B cell (primary cell): Measurements from ENCODE around the gene KCNT2. TPM values are rescaled to one million over a fixed set of nuclear protein-coding genes. Genes with fewer than 3 reads are reported as not detected.

Source experiments
- ATAC-seq: fragments of 200-7000 bp; cut with Tn5 transposase; one replicate; pipeline ENCODE4 v1.10.0; 2021; ENCODE audit warnings: low read depth, mild to moderate bottlenecking, moderate number of reproducible peaks, moderate library complexity
- CTCF ChIA-PET: fragments of 350-600 bp; sonication (Branson Sonifier 250); formaldehyde crosslinking; loops from one replicate; lab custom pipeline; 2021; ENCODE audit warnings: antibody characterized with exemption, inconsistent platforms; lab: Charles Lee
- POLR2A ChIA-PET: fragments of 350-600 bp; sonication (Branson Sonifier 250); formaldehyde crosslinking; loops from one replicate; lab custom pipeline; 2021; ENCODE audit warnings: antibody characterized with exemption; lab: Charles Lee
- DNase-seq: peaks from one replicate; pipeline ENCODE4 v3.0.0; 2013
- H2AFZ ChIP-seq: 2 replicates; pipeline ENCODE4 v1.6.1; 2012; ENCODE audit warnings: mild to moderate bottlenecking, low read depth, low read length; ENCODE audit not compliant: insufficient read depth, poor library complexity, severe bottlenecking
- H3K27ac ChIP-seq, 2 donors: 1 replicate in 1 of 2; 2 replicates in 1 of 2; pipeline ENCODE4 v1.5.1; 2012 to 2013; ENCODE audit warnings: low read length in 2 of 2, mild to moderate bottlenecking in 2 of 2, moderate library complexity in 1 of 2
- H3K27me3 ChIP-seq, 4 experiments: fragments of 200-600 bp in 1 of 4; sonication (generic) in 1 of 4; replicated peaks in 1 of 4; 1 replicate in 2 of 4; 2 replicates in 2 of 4; pipeline versions ENCODE4 v1.6.1 to v1.7.0; 2013 to 2016; ENCODE audit warnings: low read length in 3 of 4, mild to moderate bottlenecking in 2 of 4, mixed read lengths in 1 of 4, moderate library complexity in 1 of 4; ENCODE audit not compliant: insufficient read depth in 4 of 4, control insufficient read depth in 3 of 4; ENCODE audit errors: control extremely low read depth in 1 of 4
- H3K36me3 ChIP-seq, 2 experiments: replicated peaks in 1 of 2; 1 replicate in 1 of 2; 2 replicates in 1 of 2; pipeline versions ENCODE4 v1.6.1 to v1.7.1; 2013; ENCODE audit warnings: low read length in 1 of 2; ENCODE audit not compliant: insufficient read depth in 2 of 2, control insufficient read depth in 1 of 2; ENCODE audit errors: control extremely low read depth in 1 of 2, extremely low read depth in 1 of 2
- H3K4me1 ChIP-seq, 2 donors: fragments of 200-600 bp in 1 of 2; sonication (generic) in 1 of 2; 1 replicate in 1 of 2; 2 replicates in 1 of 2; pipeline versions ENCODE4 v1.5.1 to v1.6.1; 2013 to 2017; ENCODE audit warnings: low read length in 2 of 2; ENCODE audit not compliant: control insufficient read depth in 2 of 2, insufficient read depth in 2 of 2
- H3K4me2 ChIP-seq: replicated peaks from 2 replicates; pipeline ENCODE3; 2012; ENCODE audit warnings: mild to moderate bottlenecking, low read depth, low read length; ENCODE audit not compliant: poor library complexity, severe bottlenecking
- H3K4me3 ChIP-seq, 5 experiments: fragments of 200-600 bp in 1 of 5; sonication (generic) in 1 of 5; 1 replicate in 3 of 5; 2 replicates in 2 of 5; pipeline versions ENCODE4 v1.5.1 to v1.7.0; 2011 to 2016; ENCODE audit warnings: low read length in 4 of 5, mild to moderate bottlenecking in 4 of 5, low read depth in 2 of 5, control low read depth in 1 of 5, moderate library complexity in 1 of 5; ENCODE audit not compliant: insufficient read depth in 1 of 5; ENCODE audit errors: control extremely low read depth in 1 of 5, extremely low read depth in 1 of 5
- H3K79me2 ChIP-seq: fragments of 200-600 bp; sonication (generic); one replicate; pipeline ENCODE4 v1.6.0; 2016; ENCODE audit warnings: low read length; ENCODE audit not compliant: control insufficient read depth, insufficient read depth
- H3K9ac ChIP-seq: fragments of 200-600 bp; sonication (generic); 2 replicates; pipeline ENCODE4 v1.6.1; 2017; ENCODE audit warnings: mild to moderate bottlenecking, low read length, moderate library complexity
- H3K9me3 ChIP-seq, 3 donors: one replicate each; pipeline versions ENCODE4 v1.6.1 to v1.7.1; 2013; ENCODE audit warnings: low read length in 2 of 3; ENCODE audit not compliant: control insufficient read depth in 2 of 3, insufficient read depth in 1 of 3; ENCODE audit errors: control extremely low read depth in 1 of 3
- H4K20me1 ChIP-seq: 2 replicates; pipeline ENCODE4 v1.6.0; 2012; ENCODE audit warnings: mild to moderate bottlenecking, low read length; ENCODE audit not compliant: insufficient read depth, control insufficient read depth, poor library complexity, severe bottlenecking
- H3K27ac Mint-ChIP-seq: one replicate; pipeline ENCODE4 v1.8.0; 2021; ENCODE audit warnings: mixed read lengths
- H3K27me3 Mint-ChIP-seq: one replicate; pipeline ENCODE4 v1.8.0; 2021; ENCODE audit warnings: mixed read lengths
- H3K4me1 Mint-ChIP-seq: one replicate; pipeline ENCODE4 v1.8.0; 2021; ENCODE audit warnings: mixed read lengths
- H3K4me3 Mint-ChIP-seq: one replicate; pipeline ENCODE4 v1.8.0; 2021; ENCODE audit warnings: mixed read lengths
- H3K9me3 Mint-ChIP-seq: one replicate; pipeline ENCODE4 v1.8.0; 2022; ENCODE audit warnings: mixed read lengths; ENCODE audit not compliant: insufficient read depth
- CTCF ChIP-seq: fragments of 200-600 bp; IDR thresholded peaks from one replicate; pipeline ENCODE4 v1.8.0; 2022; ENCODE audit warnings: antibody characterized with exemption, mild to moderate bottlenecking
- EZH2 ChIP-seq: IDR thresholded peaks from 2 replicates; pipeline ENCODE4 v1.6.1; 2012; ENCODE audit warnings: borderline replicate concordance, low read depth, mild to moderate bottlenecking, moderate library complexity, low read length; ENCODE audit not compliant: insufficient read depth, poor library complexity, severe bottlenecking
- WGBS: methylation state at CpG from one replicate; pipeline ENCODE4 v1.1.5; 2013; ENCODE audit warnings: missing lambda C conversion rate; ENCODE audit not compliant: insufficient coverage; 5-methylcytosine and 5-hydroxymethylcytosine counted together
- intact Hi-C: fragments of 100-400 bp; cut with micrococcal nuclease; formaldehyde crosslinking; loops from one replicate; pipeline ENCODE4 v1.10.0; 2022
- polyA plus RNA-seq: library from polyadenylated mRNA; depleted of rRNA; stranded (reverse); fragments of >200 nt; gene quantifications from 2 replicates; pipeline ENCODE4 v1.2.3, GENCODE V29; 2012
- total RNA-seq, 2 donors: library from RNA; stranded (reverse); fragments of 120-200 nt in 1 of 2; gene quantifications; 1 replicate in 1 of 2; 2 replicates in 1 of 2; pipeline versions ENCODE4 v1.2.3 to v1.2.4, GENCODE V29; 2013 to 2022

KCNT2 gene
- total and polyA plus RNA-seq, 2 donors (not counting 1 experiment from before 2014, with no cell fraction given), result not detected

GRCh38 chr1:196401891-196402290 is 206.3 kb downstream of the KCNT2 start:
- POLR2A ChIA-PET, result no interaction called here

GRCh38 chr1:196401452-196401833 is 206.8 kb downstream of the KCNT2 start:
- Histone ChIP-seq H3K36me3 (no peaks in the 10 kb centered on the region), H3K4me1 (no peaks in the 10 kb centered on the region), H3K27me3 (no peaks in the 10 kb centered on the region), H3K79me2 (no peaks in the 10 kb centered on the region), H2AFZ (no peak overlapping the region), H4K20me1 (no peaks in the 10 kb centered on the region), H3K9me3 (no peaks in the 10 kb centered on the region), H3K4me2 (no peak overlapping the region), H3K9ac (no peak overlapping the region), H3K27ac (no peak overlapping the region), H3K4me3 (no peak overlapping the region)
- no CpG with 5 or more reads among the region's 1 CpG for WGBS
- no peaks in the 10 kb centered on the region for H3K27me3 Mint-ChIP-seq
- ATAC-seq, result no peak
- no peaks in the 10 kb centered on the region for H3K4me1 Mint-ChIP-seq
- ChIA-PET POLR2A (no interaction called here), CTCF (no interaction called here)
- H3K9me3 Mint-ChIP-seq, result no peaks in the 10 kb centered on the region
- intact Hi-C loops, result no loop called here
- TF ChIP-seq CTCF (no peak), EZH2 (no peak)
- H3K4me3 Mint-ChIP-seq, result no peak overlapping the region
- no peak for DNase-seq
- H3K27ac Mint-ChIP-seq, result no peak overlapping the region

More at GRCh38 chr1:196401891-196402290, 206.3 kb downstream of the KCNT2 start:
- Histone ChIP-seq H3K4me1 (no peaks in the 10 kb centered on the region), H3K36me3 (no peaks in the 10 kb centered on the region), H3K9me3 (no peaks in the 10 kb centered on the region), H3K9ac (no peak overlapping the region), H3K27ac (no peak overlapping the region), H3K79me2 (no peaks in the 10 kb centered on the region), H4K20me1 (no peaks in the 10 kb centered on the region), H3K4me2 (no peak overlapping the region), H2AFZ (no peak overlapping the region), H3K27me3 (no peaks in the 10 kb centered on the region), H3K4me3 (no peak overlapping the region)
- CTCF ChIA-PET, result no interaction called here
- ATAC-seq (no peak), DNase-seq (no peak)
- intact Hi-C loops, result no loop called here
- Mint-ChIP-seq H3K27ac (no peak overlapping the region), H3K9me3 (no peaks in the 10 kb centered on the region), H3K4me1 (no peaks in the 10 kb centered on the region), H3K4me3 (no peak overlapping the region), H3K27me3 (no peaks in the 10 kb centered on the region)
- TF ChIP-seq CTCF (no peak), EZH2 (no peak)
